GM12878 (cell line): Measurements from ENCODE around the gene CDH16.

Experiments
- CBFB ChIP-seq: IDR thresholded peaks from 2 replicates; pipeline ENCODE4 v1.6.1; 2016; ENCODE audit warnings: antibody characterized with exemption, low read depth
- CHD2 ChIP-seq: IDR thresholded peaks from 2 replicates; pipeline ENCODE4 v1.6.1; 2011; ENCODE audit warnings: low read depth, low read length, improper control_type of control experiment, borderline replicate concordance
- EZH2 ChIP-seq: IDR thresholded peaks from 2 replicates; pipeline ENCODE4 v1.6.1; 2012; ENCODE audit warnings: low read depth, mild to moderate bottlenecking, control low read depth, inconsistent platforms, low read length, borderline replicate concordance; ENCODE audit not compliant: control insufficient read depth
- GABPA ChIP-seq: IDR thresholded peaks from 2 replicates; pipeline ENCODE4 v1.6.1; 2014; ENCODE audit warnings: antibody characterized with exemption, low read depth, mild to moderate bottlenecking, inconsistent platforms
- MXI1 ChIP-seq: fragments of 150-350 bp; IDR thresholded peaks from 2 replicates; pipeline ENCODE4 v1.6.1; 2011; ENCODE audit warnings: low read depth, mild to moderate bottlenecking, inconsistent platforms, low read length, improper control_type of control experiment
- NR2C1 ChIP-seq: fragments of 450-650 bp; IDR thresholded peaks from 2 replicates; pipeline ENCODE4 v1.6.1; 2017; ENCODE audit warnings: antibody characterized with exemption, mild to moderate bottlenecking, moderate library complexity
- POLR2AphosphoS5 ChIP-seq: IDR thresholded peaks from 2 replicates; pipeline ENCODE4 v1.6.1; 2011; ENCODE audit warnings: mild to moderate bottlenecking, low read length, inconsistent platforms
- SP1 ChIP-seq: IDR thresholded peaks from one replicate; pipeline ENCODE4 v1.6.1; 2011; ENCODE audit warnings: low read depth, low read length
- TF ChIP-seq, protein P1 (sequence below), 3 experiments: IDR thresholded peaks in 2 of 3; conservative IDR thresholded peaks in 1 of 3; 2 replicates each; pipeline ENCODE4 v1.5.1; 2011; ENCODE audit warnings: low read depth in 3 of 3, low read length in 3 of 3, mild to moderate bottlenecking in 3 of 3, control low read depth in 2 of 3, moderate library complexity in 2 of 3, inconsistent platforms in 1 of 3, mixed read lengths in 1 of 3; ENCODE audit not compliant: control insufficient read depth in 2 of 3, insufficient read depth in 1 of 3; ENCODE audit errors: extremely low read depth in 1 of 3
- TF ChIP-seq, protein P2 (sequence below): fragments of 450-650 bp; IDR thresholded peaks from 2 replicates; pipeline ENCODE4 v1.6.1; 2018; ENCODE audit warnings: borderline replicate concordance, mild to moderate bottlenecking; ENCODE audit not compliant: partially characterized antibody
- TF ChIP-seq, protein P3 (sequence below): IDR thresholded peaks from 2 replicates; pipeline ENCODE4 v1.6.1; 2011; ENCODE audit warnings: low read depth, mild to moderate bottlenecking, low read length, moderate library complexity, borderline replicate concordance; ENCODE audit errors: extremely low read depth
- TF ChIP-seq, protein P4 (sequence below): fragments of 450-650 bp; IDR thresholded peaks from 2 replicates; pipeline ENCODE4 v1.6.1; 2017; ENCODE audit warnings: antibody characterized with exemption, mild to moderate bottlenecking, moderate library complexity

DNA sequence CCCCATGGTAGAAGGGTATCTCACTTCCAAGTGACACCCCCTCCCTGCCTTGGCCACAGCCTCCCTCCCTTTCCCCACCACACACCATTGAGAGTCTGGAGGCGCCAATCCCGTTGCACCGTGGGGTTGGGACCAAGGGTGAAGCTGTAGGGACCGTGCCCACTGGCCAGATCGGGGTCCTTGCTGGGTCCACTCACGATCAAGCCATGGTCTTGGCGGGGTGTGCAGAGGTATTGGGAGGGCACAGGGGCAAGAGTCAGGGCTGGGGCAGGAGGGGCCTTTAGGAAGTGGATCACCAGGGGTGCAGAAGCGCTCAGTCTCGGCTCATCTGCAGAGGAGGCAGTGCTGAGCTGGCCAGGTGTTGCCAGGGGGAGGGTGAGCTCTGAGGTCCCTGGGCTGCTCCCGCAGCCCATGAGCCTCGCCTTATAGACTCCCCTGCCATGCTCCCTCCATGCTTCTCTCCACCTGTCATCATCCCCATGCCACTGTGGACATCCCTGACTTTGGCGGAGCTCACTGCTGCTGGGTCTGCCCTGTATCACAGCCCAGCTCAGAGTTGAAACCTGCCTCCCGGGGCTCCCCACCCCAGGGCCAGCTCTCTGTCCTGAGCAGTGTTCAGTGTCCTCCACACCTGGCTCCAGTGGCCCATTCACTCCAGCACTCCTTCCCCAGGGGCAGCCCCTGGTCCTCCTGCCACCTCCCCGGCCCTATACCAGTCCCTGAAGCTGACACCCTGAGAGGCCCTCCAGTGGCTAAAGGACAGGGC, 8.3 kb downstream of the CDH16 start:
- TF ChIP-seq CBFB = no peak
- TF ChIP-seq, protein P1, sequence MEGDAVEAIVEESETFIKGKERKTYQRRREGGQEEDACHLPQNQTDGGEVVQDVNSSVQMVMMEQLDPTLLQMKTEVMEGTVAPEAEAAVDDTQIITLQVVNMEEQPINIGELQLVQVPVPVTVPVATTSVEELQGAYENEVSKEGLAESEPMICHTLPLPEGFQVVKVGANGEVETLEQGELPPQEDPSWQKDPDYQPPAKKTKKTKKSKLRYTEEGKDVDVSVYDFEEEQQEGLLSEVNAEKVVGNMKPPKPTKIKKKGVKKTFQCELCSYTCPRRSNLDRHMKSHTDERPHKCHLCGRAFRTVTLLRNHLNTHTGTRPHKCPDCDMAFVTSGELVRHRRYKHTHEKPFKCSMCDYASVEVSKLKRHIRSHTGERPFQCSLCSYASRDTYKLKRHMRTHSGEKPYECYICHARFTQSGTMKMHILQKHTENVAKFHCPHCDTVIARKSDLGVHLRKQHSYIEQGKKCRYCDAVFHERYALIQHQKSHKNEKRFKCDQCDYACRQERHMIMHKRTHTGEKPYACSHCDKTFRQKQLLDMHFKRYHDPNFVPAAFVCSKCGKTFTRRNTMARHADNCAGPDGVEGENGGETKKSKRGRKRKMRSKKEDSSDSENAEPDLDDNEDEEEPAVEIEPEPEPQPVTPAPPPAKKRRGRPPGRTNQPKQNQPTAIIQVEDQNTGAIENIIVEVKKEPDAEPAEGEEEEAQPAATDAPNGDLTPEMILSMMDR (IDR thresholded peaks at IDR 0.05 in 2 of 3, conservative IDR thresholded peaks at IDR 0.05 in 1 of 3; ENCODE audit: control insufficient read depth in 2 of 3, extremely low read depth in 1 of 3, insufficient read depth in 1 of 3, low read depth in 3 of 3, low read length in 3 of 3) = no peak
- no peak for TF ChIP-seq NR2C1
- TF ChIP-seq, protein P2, sequence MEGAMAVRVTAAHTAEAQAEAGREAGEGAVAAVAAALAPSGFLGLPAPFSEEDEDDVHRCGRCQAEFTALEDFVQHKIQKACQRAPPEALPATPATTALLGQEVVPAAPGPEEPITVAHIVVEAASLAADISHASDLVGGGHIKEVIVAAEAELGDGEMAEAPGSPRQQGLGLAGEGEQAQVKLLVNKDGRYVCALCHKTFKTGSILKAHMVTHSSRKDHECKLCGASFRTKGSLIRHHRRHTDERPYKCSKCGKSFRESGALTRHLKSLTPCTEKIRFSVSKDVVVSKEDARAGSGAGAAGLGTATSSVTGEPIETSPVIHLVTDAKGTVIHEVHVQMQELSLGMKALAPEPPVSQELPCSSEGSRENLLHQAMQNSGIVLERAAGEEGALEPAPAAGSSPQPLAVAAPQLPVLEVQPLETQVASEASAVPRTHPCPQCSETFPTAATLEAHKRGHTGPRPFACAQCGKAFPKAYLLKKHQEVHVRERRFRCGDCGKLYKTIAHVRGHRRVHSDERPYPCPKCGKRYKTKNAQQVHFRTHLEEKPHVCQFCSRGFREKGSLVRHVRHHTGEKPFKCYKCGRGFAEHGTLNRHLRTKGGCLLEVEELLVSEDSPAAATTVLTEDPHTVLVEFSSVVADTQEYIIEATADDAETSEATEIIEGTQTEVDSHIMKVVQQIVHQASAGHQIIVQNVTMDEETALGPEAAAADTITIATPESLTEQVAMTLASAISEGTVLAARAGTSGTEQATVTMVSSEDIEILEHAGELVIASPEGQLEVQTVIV = no peak
- no peak for TF ChIP-seq EZH2
- no peak for TF ChIP-seq POLR2AphosphoS5
- no peak for TF ChIP-seq CHD2
- TF ChIP-seq SP1 = no peak
- TF ChIP-seq, protein P3, sequence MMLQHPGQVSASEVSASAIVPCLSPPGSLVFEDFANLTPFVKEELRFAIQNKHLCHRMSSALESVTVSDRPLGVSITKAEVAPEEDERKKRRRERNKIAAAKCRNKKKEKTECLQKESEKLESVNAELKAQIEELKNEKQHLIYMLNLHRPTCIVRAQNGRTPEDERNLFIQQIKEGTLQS = no peak
- TF ChIP-seq, protein P4, sequence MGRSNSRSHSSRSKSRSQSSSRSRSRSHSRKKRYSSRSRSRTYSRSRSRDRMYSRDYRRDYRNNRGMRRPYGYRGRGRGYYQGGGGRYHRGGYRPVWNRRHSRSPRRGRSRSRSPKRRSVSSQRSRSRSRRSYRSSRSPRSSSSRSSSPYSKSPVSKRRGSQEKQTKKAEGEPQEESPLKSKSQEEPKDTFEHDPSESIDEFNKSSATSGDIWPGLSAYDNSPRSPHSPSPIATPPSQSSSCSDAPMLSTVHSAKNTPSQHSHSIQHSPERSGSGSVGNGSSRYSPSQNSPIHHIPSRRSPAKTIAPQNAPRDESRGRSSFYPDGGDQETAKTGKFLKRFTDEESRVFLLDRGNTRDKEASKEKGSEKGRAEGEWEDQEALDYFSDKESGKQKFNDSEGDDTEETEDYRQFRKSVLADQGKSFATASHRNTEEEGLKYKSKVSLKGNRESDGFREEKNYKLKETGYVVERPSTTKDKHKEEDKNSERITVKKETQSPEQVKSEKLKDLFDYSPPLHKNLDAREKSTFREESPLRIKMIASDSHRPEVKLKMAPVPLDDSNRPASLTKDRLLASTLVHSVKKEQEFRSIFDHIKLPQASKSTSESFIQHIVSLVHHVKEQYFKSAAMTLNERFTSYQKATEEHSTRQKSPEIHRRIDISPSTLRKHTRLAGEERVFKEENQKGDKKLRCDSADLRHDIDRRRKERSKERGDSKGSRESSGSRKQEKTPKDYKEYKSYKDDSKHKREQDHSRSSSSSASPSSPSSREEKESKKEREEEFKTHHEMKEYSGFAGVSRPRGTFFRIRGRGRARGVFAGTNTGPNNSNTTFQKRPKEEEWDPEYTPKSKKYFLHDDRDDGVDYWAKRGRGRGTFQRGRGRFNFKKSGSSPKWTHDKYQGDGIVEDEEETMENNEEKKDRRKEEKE = no peak
- no peak for TF ChIP-seq MXI1
- no peak for TF ChIP-seq GABPA
